Embryonic facial prominence (tissue), 1 donor: Measurements from ENCODE around the gene KIAA2012.

Experiments used
- DNase-seq: peaks from one replicate; pipeline ENCODE4 v3.0.0-alpha.2; 2016; ENCODE audit errors: extremely low spot score

The KIAA2012 gene

DNA sequence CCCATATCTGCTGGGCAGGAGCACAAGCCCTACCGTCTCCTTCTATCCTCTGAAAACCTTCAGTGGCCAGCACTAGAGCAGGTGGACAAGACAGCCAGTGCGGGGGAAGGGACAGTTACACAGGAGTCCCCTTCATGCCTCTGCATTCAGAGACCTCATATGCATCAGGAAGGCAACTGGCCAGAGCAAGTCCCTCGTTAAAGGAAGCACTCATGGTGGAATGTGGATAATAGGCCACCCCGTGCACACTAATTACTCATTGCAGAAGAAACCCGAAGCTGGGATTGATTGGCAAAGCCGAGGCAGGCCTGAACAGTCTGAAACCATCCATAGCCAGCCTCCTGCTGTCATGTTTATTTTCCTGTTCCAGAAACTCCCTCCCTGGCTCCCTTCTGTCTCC is 11.2 kb downstream of the KIAA2012 start:
- DNase-seq: no peak

DNA sequence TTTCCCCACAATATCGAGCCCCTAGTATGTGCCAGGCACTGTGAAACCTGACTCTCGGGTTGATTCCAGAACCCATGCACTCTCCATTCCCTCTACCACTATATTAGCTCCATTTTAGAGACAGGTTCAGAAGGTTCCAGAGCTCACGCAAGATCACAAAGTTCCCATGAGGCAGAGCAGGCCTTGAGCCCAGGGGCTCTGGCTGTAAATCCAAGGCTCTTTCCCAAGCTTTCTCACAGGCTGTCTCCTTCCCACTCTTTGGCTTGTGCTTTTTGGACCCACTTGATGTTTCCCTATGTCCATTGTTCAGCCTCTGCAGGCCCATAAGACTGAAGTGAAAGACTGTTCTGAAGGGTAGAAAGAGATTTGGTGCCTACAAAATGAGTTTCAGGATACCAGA is 15.7 kb downstream of the KIAA2012 start:
- DNase-seq: no peak

DNA sequence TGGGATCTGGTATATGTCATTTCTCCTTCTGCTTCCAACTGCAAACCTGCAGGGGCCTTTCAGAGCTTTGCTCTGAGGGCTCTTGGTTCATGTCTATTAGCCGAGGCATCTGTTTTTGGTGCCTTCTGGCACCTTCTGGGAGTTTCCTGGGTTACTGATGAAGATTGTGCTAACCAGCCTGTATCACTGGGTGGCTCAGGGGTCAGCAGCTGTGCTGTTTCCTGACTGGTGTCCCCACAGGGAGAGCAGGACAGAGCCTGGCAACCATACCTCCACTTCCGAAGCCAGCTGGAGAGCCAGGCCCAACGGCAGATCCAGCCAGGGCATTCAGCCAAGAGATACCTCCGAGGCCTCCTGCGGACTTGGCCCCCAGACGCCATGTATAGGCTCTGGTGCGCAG is 17.5 kb downstream of the KIAA2012 start:
- DNase-seq: no peak

DNA sequence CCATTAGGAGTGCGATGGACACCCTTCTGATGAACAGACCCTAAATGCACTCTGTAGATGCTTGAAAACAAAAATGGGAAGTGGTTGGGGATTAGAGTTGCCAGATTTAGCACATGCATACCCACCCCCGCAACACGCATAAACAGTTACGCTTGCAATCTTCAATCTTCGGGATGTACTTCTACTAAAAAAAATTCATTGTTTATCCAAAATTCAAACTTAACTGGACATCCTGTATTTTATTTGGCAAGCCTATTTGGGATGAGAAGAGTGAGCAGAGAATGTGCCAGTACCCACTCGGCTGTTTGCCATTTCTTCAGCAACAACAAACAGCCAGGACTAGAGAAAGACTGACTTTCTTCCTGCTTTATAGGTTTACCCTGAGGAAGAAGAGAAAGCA is 18.4 kb downstream of the KIAA2012 start:
- DNase-seq: no peak

DNA sequence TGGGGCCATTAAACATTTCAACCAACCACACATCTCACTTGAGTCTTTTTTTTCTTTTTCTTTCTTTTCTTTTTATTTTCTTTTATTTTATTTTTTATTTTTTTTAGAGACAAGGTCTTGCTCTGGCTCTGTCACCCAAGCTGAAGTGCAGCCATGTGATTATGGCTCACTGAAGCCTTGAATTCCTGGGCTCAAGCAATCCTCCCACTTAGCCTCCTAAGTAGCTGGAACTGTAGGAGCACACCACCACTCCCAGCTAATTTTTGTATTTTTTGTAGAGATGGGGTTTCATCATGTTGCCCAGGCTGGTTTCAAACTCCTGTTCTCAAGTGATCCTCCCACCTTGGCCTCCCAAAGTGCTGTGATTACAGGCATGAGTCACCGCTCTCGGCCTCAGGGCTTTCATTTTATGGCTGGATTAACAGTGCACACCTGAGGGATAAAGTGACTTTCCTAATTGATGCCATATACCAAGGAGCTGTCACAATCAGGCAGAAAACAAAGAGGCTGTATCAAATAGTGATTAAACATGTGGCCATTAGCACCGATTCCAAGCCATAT is 21.5 kb downstream of the KIAA2012 start:
- DNase-seq: no peak

DNA sequence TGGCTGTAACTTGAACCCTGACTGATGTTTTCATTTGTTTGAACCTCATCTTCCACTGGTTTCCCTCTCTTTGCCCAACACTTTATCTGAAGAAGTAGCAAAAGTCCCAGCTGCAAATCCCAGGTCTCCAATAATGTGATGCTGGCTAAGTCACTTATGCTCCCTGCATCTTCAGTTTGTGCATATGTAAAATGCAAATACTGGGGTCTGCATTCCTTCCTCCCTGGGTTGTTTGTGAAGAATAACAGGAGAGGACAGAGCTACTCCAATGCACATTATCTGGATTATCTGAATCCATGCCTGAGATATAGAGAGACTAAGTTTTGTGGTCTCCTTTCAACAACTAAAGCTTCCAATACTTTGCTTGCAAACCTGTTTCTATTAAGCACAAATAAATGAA is 22.2 kb downstream of the KIAA2012 start:
- DNase-seq: no peak

DNA sequence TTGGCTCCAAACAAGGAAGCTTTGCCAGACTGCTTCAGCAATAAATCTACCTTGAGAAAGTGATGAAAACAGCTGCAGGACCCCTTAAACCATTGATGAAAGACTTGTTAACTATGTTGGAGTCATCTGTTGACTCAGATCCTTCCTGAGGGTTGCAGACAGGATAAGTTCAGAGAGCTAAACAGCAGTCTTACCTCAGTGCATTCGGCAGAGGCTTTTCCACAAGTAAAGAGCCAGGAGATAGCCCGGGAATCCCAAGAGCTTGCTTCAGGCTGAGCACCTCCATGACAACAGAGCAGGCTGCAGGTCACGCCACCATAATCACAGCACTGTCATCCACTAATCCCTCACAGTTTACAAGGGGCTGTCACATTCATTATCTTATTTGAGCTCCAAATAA is 23.7 kb downstream of the KIAA2012 start:
- DNase-seq: no peak

DNA sequence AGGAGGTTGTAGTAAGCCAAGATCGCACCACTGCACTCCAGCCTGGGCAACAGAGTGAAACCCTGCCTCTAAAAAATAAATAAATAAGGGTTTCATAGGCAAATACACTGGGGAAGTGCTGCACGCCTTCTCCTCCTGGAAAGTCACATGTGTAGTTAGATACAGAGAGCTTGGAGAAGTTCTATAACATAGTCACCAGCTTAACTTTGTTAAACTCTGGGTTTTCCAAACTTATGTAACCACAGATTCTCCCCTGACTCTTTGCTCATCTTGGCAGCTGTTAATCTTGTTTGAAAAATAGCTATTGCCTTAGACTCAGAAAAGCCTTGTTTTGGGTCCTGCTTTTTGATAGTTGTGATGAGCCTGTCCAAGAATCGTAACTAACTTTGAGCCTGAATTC is 25.2 kb downstream of the KIAA2012 start:
- no peak for DNase-seq

DNA sequence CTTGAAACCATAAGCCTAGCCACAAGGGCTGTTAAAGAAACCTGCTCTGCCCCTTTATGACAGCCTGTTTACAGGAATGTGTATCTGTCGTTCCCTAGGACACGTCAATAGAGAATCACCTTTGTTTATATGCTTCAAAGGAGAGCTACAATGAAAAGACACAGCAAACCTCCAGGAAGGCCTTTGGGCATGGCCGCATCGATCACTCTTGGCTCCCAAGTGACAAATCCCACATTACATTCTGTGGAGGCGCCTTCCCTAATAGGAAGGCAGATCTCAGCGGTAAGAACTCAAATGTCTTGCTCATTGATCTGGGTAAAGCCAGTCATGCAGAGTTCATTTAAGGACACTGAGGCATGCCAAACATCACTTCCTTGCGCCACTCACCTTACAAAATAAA is 26.5 kb downstream of the KIAA2012 start:
- DNase-seq: no peak

DNA sequence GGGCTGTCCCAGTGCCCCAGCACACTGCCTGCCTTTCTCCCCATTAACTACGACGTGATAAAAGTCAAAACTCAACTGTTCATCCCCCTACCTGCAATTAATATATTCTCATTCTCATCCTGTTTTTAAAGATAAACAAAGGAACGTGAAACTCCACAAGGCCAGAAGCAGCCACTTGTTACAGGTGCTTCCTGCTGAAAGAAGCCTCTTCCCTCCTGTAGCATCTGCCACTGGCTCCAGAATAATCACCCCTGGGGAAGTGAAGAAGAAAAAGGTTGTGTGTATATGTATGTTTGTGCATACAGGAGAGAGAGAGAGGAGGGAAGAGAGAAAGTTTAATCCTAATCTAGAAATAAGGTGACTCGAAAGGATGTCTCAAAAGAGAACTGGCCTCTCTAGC is 27.1 kb downstream of the KIAA2012 start:
- DNase-seq: no peak

DNA sequence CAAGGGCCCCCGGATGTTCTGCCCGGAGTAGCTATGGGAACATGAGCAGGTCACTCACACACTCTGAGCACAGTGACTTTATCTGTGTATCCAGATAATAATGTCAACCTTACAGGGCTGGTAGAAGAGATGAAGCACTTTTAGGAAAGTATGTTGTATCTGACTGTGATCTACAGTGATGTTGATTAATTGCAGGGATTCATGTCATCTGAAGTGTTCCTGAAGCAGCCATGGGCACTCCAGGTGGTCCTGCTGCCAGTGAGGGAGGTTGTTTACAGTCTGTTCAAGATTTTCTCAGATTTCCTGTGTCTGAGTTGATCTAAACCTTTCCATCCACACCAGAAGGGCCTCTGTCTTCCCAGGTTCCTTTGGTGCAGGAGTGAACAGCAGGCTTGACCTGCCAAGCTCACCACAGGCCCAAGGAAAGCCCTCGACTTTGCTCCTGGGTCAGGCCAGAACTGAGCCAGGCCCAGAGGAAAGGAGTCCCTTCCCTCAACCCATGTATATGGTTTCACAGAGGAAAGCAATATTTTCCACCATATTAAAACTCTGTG is 28.0 kb downstream of the KIAA2012 start:
- no peak for DNase-seq

DNA sequence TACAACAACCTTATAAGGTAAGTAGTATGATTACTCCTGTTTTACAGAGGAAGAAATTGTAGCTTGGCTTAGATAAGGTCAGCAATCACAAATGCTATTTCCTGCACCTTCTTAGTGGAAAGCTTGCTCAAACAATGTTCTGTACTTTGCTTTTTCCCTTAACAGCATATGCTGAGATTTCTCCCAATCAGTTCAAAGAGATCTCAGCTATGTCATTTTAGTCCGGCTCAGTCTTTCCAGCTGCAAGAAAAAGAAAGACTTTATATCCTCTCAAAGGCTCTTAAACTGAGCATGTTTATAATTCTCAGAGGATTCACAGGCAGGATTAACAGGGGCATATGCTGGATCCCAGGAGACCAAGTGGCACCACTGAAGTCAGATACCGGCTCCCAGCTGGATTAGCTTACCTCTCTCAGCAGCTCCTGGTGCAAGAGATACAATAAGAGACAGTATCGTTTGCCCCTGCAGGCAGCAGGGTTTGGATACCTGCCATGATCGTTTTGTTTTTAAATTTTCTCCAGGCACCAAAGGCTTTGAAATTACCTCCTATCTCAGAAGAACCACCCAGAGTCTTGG is 29.5 kb downstream of the KIAA2012 start:
- DNase-seq: no peak

DNA sequence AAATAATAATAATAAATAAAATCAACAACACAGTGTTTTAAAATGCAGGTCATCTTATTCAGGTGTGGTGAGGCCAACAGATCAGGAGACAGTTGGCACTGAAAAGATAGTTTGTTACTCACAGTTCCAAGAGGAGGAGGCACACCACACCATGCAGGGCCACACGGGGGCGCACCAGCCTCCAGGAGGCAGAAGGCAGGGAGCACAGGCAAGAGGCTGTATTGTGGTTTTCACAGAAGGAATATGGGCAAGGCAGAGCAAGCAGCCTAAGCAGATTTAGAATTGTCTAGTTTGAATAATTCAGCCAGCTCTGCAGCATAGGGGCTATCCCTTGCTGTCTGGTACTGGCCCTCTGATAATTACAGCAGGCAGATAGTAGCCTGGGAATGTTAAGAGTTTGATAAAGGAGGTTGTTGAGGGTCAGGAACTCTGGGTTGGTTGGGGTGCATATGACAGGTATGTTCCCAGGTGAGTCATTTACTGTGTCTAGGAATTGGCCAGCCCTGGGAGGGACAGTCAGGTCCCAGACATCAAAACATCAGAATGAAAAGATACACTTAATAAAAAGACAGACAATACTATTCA is 31.3 kb downstream of the KIAA2012 start:
- DNase-seq: no peak

DNA sequence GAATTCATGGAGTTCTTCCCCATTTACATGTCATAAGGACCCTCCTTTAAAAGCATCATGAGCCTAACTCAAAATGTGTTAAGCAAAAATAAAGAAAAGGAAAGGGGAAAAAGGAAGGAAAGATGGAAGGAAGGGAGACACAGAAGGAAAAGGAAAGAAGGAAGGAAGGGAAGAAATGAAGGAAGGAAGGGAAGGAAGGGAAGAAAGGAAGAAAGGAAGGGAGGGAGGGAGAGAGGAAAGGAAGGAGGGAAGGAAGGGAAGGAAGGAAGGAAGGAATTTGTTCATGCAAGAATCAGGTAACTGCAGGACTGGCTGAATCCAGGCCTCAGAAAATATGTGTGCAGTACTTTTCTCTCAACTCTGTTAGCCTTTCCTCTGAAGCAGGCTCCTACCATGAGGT is 32.0 kb downstream of the KIAA2012 start:
- DNase-seq: no peak

DNA sequence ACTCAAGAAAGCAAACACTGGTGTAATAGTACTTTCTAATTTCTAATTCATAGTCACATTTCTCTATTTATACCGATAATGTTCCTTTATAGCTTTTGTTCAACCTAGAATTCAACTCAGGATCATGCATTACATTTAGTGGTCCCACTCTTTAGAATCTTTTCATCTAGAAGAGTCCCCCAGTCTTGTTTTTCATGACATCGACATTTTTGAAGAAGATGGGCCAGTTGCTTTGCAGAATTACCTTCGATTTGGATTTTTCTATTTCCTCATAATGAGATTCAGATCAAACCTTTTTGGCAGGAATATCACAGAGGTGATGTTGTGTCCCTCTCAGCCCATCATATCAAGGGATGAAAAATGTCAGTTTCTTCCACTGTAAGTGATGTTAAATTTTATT is 35.3 kb downstream of the KIAA2012 start:
- no peak for DNase-seq

DNA sequence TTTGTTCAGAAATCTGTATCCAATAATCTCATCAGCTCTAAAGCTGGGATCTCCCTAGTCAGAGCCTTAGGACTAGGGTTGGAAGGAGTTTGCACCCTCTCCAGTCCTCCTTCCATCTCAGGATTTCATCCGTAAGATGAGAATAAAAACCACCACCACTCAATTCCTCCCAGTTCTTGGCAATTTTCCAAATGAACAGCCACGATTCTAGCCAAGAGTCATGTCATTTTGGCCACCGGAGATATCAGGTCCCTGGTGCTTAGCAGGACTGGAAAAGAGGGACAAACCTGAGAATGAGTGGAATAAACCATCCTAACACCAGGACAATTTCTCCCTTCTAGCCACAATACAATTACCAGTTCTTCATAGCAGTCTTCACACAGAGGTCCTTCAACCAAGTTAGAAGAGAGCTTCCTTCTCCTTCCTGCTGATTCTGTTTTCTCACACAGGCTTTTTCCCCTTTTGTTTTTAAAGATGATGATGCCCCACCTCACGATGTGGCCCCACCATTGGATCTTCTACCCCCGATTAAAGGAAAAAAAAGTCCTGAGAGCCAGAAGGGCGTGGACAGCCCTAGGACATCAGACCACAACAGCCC is 36.2 kb downstream of the KIAA2012 start:
- no peak for DNase-seq

DNA sequence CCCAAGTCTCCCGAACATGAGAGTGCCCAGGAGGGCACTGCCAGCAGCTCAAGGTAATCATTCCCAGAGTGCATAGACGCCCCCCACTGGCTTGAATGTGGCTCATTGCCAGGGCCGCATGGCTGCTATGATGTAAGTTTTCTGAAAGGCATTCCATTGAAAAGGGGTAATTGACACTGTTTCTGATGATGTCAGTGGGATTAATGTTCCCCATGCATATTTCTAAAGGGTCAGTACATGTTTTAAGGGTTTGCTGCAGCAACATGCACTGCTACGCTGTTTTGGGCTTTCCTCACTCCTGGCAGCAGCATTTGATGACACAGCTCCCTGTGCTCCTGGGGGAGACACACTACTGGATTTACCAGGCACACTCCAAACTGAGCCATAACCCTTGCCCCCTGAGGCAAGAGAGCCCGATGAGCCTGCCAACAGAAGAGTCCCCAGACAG is 36.7 kb downstream of the KIAA2012 start:
- no peak for DNase-seq

DNA sequence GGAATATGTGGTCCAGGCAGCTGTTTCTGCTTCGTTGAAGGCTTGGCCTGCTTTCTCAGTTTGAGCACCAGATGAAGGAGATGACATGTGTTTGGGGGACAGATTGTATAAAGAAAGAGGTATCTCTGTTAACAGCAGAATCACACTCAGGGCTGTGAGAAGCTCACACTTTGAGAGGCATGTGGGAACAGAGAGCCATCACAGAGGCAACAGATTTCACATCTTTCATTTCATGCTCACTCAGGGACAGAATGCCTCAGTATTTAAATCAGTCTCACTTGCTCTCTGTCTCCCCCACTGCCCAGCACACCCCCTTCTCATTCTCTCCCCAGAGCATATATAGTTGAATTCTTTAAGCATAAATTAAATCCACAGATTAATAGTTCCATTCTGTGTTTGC is 37.4 kb downstream of the KIAA2012 start:
- DNase-seq: no peak

DNA sequence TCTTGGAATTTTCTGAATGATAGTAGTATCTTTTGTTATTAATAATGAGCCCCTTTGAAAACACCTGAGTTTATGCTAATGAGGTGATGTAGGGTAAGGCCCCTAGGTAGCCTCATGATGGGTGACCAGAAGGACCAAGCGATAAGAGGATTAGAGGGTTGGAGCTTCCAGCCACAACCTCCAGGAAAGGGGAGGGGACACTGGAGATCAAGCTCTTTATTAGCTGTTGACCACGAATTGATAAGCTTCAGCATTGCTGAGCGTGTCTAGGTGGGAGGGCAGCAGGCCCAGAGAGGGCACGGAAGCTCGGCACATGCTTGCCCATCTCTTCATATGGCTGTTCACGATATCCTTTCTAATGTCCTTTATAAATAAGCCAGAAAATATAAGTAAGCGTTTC is 39.0 kb downstream of the KIAA2012 start:
- DNase-seq: no peak

DNA sequence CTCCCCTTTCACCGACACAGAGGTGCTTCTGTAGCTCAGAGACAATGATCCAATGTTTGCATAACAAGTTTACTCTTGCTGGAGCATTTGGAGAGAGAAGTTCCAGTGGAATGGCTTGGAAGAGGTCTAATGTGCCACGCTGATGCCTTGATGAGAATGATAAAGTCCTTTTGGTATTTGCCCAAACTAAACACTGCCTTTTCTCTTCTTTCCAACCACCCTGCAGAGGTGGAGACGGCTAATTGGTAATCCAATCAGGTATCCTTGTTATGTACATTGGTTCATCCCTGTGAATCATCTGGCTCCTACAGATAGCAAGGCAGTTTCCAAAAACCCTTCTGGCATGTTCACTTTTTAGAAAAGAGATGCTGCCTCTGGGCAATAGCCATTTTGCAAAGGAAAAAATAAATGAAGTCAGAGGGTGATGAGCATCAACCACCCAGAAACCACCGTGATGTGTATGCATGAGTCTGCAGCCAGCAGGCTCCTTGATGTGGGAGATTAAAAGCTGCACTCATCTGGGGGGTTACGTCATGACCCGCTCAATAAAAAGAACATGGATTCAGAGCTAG is 40.6 kb downstream of the KIAA2012 start:
- DNase-seq: no peak

DNA sequence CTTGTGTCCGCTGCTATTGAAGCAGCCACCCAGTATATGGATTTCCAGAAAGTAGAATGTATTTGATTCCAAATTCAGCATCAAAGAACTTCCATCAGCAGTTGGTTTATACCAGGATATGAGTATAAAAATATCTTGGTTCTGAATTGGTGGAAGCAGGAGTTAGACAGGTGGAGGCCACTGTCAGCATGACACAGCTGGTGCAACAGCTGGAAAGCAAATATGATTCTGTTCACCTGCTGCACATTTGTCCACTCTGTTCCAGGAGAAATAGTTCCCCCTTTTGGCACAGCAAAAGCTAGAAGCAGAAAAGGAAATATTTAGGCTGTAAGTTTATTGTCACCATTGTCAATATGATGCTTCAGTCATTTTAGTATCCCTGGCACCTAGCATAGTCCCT is 41.2 kb downstream of the KIAA2012 start:
- DNase-seq: no peak

DNA sequence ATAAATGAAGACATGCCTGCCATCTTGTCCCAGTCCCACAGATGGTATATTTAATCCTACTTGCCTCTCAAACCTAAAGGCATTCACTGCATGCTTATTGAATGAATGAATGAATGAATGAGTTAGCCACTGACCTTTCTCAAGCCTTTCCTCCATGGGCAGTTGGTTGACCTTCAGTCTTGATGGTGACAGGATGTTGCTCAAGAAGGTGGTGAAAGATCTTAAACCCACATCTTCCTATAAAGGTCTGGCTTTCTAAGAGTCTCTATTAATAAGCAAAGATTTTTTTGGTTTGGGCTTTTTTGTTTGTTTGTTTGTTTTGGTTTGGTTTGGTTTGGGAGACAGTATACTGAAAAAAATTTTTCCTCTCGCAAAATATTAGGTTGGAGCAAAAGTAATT is 41.7 kb downstream of the KIAA2012 start:
- no peak for DNase-seq

DNA sequence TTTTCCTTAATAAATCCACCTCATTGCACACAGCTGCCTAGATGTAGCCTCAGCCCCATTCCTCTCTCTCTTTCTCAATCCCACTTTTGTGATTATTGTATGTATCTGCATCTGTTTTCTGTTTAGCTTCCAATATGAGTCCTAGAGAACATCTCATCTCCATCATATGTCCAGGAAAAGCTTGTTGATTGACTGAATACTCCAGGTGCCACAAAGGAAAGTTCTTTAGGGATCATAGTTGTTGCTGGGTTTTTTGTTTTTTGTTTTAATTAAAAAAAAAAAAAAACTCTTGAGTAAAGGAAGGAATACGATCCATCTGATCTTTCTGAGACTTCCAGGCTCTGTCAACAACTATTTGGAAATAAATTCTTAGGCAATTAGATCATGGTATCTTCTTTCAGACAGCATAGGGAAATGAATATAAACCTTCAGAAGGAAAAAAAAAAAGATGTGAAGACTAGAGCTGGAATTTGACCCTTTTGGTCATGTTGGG is 42.5 kb downstream of the KIAA2012 start:
- no peak for DNase-seq
